Peyer's patch (tissue), 4 donors: ENCODE data around the gene TSPAN17.

ENCODE experiments used
- CTCF ChIP-seq, 6 experiments: fragments of 450-650 bp in 4 of 6; fragments of 200-600 bp in 2 of 6; sonication (generic) in 1 of 6; IDR thresholded peaks; one replicate each; pipeline ENCODE4 v1.5.1; 2017 to 2019; ENCODE audit warnings: antibody characterized with exemption in 6 of 6, mild to moderate bottlenecking in 3 of 6, moderate library complexity in 1 of 6
- POLR2A ChIP-seq, 2 donors: fragments of 450-650 bp; IDR thresholded peaks; one replicate each; pipeline ENCODE4 v1.5.1; 2017; ENCODE audit warnings: antibody characterized with exemption in 2 of 2, mild to moderate bottlenecking in 2 of 2, moderate library complexity in 2 of 2

GRCh38 chr5:176637556-176637955 is 9.7 kb upstream of the TSPAN17 start:
- TF ChIP-seq CTCF (IDR thresholded peaks at IDR 0.05), result no peak
- TF ChIP-seq POLR2A (IDR thresholded peaks at IDR 0.05), result no peak
